GM21529 (cell line): ENCODE results near the gene ZMIZ1.

Experiments used
- ATAC-seq: cut with Tn5 transposase; IDR thresholded peaks from one replicate; pipeline ENCODE4 v1.9.1; 2021; ENCODE audit not compliant: unreplicated experiment

ZMIZ1 gene

DNA sequence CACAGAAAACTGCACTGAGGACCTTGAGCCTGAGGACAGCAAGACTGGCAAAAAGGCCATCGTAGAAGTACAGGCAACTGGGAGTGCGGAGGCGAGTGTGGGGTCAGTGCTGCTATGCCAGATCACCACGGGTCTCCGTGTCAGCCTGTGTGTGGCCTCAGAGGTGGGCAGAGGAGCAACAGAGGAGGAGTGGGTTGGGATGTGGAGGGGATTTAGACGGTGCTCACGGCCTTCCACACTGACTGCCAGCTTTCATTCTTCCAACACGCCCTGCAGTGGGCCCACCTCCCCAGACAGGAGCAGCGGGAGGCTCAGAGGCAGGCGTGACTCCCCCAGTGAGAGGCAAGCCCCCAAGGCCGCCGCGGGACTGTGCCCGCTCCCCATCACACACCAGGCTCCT is 17.0 kb upstream of the ZMIZ1 start:
- ATAC-seq: no peak

DNA sequence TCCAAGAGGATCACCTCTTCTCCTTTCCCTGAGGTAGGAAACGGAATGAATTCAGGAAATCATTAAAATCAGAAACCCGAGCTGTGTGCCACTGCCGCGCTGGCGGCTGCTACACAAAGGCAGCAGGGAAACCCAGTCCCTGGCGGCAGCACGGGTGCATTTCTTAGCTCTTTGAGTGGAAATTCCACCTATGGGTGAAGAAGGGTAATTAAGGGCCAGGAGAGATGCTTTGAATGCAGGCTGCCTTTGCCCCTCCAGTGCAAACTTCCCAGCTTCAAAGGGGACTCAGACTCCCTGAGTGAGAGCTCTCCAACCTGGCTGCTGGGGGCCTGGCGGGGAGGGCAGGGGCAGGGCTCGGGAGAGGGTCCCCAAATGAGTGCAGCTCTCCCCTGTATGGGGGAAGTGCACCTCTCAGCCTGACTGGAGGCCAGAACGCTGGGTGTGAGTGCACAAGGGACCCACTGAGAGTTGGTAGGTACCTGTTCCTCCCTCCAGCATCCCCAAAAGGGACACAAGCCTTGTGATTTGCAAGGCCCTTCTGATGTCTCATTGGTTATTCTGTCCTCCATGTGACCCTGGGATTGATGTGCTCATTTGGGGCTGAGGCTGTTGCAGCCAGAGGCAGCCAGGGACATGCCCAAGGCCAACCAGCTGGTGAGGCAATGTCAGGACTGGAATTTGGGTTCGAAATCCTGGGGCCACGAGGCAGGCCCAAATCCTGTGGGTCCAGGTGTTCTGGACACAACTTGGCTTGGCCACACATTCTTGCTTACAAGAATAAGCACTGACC is 16.3 kb upstream of the ZMIZ1 start:
- ATAC-seq: peak; percentile 50

DNA sequence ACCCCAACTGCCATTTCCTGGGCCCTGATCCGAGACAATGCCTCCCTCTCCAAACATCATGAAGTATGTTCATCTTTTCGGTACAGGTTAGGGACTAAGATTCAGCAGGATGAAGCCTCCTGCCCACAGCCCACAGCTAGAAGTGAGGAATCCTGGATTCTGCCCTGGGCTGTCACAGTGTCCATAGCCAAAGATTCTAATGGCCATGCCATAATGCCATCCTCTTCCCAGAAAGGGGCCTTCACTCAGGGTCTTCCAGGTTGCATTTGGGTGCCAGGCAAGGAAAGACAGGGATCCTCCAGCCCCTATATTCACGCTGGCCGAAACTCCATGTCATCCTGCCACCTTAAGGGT is 15.7 kb upstream of the ZMIZ1 start:
- no peak for ATAC-seq

DNA sequence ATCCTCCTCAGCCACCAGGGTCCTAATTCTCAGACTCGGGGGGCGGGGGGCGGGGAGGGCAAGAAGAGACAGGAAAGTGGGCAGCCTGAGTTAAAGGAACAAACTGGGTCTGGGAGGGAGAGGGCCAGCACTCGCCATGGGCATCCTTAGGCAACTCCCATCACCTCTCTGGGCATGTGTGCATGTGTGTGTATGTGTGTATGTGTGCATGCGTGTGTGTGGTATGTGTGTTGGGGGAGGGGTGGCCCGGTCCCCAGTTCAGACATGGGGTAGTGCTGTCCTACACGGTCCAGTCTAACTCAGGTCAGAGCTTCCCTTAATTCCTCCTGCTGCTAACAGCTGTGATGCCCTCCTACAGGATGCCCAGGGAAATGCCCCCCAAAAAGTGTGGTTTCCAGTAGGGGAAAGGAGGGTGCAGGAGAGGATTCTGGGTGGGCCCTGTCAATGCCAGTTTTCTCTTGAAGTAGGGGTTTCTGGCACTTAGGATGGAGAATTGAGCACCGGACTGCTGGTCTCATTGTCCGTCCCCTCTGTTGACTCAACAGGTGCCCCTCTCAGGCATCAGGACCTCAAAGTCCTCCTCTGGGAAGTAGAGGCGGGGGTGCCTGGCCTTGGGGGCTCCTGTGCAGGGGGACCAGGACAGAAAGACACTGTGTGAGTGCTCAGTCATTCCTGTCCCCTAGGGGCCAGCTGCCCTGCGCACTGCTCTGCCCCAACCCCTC is 15.1 kb upstream of the ZMIZ1 start:
- no peak for ATAC-seq

DNA sequence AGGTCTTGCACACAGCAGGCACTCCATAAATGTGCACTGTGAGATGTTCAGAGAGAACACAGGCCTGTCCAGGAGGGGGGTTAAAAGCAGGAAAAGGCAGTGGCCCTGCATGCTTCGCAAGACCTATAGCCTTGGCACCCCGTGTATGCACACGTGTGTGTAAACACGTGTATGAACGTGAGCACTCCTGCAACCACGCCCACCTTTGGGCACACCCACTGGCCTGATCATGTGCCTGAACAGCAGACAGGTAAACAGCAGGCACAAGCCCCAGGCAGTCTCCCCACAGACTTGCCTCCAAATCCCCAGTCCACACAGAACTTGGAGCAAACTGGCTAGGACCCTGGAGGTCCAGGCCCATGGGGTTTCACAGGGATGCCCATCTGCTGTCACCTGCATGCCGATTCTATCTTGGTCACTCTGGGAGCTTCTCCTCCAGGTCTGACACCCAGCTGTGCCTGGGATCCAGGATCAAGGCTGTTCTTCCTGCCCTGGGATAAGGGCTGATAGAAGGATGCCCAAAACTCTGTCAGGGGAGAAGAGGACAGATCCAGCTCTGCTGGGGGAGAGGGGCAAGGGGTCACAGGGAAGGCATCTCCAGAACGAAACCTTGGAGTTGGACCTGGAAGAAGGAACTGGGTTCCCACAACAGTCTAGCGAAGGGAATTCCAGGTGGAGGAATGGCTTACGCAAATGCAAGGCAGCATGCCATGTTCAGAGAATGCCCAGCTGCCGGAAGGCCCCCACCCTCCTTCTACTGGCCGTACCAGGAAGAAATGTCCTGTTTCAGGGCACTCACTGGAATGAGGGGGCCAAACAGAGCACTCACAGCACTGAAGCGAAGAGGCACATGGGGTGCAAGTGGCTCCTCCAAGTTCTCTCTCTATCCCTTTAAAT is 14.3 kb upstream of the ZMIZ1 start:
- no peak for ATAC-seq

DNA sequence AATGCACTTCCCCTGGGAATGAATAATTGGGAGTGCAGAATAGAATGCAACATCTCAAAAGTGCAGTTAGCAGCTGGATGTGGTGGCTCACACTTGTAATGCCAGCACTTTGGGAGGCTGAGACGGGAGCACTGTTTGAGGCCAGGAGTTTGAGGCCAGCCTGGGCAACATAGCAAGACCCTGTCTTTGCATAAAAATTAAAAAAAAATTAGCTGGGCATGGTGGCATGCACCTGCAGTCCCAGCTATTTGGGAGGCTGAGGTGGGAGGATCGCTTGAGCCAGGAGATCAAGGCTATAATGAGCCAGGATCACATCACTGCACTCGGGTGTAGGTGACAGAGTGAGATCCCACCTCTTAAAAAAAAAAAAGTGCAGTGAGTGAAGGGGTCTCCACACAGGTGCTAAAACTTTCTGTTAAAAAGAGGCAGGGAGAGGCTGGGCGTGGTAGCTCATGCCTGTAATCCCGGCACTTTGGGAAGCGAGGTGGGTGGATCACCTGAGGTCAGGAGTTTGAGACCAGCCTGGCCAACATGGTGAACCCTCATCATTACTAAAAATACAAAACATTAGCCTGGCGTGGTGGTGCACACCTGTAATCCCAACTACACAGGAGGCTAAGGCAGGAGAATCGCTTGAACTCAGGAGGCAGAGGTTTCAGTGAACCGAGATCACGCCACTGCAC is 13.5 kb upstream of the ZMIZ1 start:
- ATAC-seq: no peak

DNA sequence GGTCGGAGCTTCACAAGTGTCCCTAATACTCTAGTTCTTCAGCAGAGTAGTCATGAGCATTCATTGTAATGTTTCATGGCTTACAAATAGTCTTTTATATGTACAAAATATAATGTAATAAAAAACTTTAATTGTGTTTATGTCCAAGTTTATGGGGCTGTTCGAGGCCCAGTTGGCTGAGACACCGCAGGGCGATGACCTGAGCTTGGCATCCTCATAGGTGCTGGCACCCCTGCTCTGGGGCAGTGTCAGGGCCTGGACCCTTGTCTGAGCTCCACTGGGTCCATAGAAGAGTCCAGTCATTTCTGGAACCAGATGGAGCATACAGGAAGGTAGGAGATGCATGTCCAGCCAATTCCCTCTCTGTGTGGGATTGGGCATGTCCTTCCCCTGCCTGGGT is 12.9 kb upstream of the ZMIZ1 start:
- ATAC-seq: no peak

DNA sequence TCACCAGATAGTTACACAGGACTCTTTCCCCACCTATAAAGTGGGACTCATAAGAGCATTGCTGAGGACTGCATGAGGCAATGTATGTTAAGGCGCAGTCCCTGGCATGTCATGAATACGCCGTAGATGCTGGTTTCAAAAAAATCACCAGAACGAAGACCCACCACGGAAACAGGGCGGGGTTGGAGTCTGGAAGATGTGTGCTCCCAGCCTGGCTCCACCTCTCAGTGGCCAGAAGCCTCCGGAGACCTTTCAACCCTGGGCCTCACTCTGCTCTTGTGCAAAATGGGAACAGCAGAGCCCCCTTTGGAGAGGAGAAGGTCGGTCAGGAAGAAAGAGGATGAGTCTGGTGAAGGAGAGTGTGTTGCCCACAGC is 12.4 kb upstream of the ZMIZ1 start:
- no peak for ATAC-seq

DNA sequence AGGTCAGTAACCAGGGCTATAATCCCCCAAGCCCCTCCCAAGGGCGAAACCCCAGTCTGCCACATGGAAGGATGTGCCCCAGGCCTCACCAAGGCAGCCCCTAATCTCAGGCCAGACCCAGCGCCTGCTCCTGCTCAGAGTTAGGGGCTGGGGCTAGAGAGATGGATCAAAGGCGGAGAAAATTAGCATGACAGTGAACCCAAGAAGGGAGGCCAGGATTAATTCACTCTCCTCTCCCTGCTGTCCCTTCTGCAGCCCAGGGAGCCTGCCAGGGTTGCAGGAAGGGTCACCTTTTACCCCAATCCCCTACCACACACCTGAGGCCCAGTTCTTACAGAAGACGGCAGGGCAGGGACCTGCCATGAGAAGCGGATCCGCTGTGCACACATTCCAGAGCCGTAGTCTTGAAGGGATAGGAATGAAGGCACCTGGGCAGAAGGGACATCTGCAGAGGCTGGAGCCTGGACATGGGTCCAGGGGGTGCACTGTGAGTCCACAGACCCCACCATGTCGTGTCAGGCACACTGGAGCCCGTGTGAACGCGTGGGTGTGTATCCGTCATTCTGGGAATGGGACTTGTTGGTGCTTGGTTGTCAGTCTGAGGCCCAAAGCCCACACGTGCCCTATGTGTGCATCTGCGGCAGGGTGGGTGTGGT is 11.9 kb upstream of the ZMIZ1 start:
- ATAC-seq: no peak

DNA sequence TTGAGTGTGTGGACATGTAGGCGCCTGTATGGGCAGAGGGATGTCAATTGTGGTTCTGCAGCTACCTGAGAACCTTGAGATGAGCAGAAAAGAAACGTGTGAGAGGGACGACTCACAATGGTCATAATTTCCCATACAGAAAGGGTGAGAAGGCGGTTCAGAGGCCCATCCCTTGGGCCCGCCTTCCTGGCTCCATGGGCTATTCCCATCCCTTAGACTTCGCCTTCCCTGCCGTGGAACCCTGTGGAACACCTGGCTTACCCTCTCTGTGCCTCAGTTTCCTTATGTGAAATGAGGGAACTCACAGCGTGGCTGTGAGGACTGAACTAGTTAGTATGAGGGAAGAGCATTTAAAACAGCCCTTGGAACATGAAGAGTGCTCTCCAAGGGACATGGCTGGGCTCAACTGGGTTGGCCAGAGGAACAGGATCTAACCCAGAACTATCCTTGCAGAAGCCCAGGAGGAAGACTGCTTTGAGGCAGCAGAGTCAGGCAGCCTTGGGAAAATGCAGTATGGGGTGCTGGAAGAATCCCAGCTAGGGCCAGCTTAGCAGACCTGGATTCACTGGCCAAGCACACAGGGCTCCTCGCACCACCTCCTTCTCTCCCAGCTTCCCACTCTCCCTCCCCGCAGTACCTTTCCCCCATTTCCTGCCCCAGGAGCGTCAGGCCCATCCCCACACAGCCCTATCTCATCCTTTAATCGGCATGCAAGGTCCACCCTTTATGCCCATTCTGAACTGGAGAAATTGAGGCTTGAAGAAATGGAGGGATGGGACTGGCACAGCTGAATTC is 11.1 kb upstream of the ZMIZ1 start:
- ATAC-seq: no peak

DNA sequence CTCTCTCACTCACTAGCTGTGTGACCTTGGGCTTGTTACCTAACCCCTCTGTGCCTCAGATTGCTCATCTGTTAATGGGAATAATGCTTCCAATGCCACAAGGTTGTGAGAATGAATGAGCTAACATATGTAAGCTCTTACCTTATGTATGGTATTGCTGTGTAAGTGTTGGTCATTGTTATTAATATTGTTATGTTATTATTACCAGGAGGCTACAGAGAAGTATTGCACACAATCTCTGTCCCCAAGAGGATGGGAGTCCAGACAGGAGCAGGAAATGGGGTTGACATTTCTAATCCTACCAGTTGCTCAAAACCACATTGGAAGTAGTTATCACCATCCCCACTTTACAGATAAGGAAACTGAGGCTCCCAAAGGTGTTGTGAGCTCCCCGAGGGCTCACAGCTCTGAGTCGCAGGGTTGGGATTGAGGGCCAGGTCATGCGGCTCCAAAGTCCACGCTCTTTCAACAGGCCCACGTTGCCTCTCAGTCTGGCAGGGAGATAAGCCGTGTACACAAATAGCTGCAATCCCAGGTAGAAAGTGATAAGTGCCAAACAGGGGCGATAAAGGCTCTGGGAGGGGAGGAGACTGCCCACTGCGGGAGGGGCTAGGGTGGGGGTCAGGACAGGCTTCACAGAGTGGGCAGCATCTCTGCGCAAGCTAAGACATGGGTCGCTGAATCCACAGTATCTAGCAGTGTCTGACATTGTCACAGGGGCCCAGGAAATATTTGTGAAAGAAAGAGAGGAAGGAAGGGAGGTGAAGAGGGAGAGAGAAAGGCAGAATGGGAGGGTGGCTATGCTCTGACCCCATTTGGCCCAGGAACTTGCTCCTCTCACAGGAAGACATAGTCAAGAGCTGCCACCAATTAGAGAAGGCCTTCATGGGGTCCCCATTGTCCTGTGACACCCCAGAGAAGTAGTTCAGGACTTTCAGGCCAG is 9.6 kb upstream of the ZMIZ1 start:
- no peak for ATAC-seq

DNA sequence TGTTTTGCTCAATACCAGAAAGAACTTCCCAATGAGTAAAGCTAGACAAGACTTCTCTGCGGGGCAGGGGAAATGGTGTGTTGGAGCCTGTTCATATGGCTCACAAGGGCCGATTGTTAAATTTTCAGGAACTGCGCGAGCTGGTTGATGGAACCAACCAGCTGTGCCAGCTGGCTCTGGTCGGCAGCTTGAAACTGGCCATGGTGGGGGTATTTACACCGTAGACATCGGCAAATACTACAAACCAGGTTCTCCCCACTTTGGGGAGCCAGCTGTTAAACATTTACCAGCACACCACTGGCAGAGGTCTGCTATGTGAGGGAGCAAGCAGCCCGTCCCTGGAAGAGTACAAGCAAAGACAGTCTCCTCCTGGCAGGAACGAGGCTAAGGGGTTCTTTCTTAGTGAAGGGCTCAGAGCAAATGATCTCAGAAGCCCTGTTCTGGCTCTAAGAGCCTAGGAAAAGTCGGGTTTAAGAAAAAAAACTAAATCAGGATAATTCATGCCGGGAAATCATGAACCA is 8.8 kb upstream of the ZMIZ1 start:
- no peak for ATAC-seq

DNA sequence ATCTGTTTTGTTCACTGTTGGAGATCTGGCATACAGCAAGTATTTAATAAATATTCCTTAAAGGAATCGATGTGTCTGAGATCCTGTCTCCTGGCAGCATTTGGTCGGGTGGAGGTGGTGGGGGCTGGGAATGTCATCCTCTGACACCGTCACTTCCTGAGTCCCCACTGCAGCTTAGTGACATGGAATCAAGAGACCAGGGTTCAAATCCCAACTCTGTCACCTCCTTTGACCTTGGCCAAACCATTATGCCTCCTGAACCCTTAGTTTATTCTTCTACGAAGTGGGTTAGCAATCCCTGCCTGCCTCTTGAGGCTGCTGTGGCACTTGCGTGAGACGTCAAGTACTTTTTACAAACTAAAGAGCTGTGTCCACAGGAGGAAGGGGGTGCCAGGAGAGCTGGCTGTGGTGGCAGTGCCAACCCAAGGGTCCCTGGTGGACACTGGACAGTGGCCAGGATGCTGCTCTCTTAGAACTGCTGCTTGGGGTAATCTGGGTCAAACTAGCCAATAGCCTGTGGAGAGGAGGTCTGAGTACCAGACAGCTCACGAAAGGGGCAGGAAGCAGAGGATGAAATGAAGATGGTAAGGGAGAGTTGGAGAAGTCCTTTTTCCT is 8.0 kb upstream of the ZMIZ1 start:
- no peak for ATAC-seq

DNA sequence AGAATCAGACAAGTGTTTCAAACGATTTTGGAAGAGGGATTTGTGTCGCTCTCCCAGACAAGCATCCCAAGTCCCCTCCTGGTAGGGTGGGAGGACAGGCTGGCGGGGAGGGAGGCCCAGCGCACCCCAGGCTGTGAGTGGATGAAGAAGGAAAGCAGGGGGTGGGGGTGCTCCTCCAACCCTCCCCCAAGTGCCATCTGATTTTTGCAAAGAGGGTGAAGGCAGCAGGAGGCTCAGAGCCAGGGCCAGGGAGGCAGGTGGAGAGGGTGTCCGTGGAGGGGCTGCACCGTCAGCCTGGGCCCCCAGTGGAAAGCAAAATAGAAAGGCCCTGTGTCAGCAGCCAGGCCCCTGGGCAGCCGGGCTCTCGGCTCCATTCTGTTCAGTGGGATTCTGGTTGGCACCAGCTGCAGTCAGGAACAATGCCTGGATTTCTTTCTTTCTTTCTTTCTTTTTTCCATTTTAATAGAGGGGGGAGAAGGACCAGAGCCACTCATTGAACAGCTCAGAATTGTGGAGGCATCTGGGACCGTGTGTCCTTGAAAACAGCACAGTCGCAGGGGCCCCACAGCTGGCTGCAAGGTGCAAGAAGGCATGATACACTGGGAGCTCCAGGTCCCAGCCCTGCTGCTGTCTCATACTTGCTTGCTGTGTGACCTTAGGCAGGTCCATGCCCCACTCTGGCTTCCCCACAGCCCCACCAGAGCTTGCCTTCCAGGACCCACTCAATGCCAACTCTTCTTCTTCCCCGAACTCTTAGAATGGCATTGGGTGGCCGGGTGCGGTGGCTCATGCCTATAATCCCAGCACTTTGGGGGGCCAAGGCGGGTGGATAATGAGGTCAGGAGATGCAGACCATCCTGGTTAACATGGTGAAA is 7.1 kb upstream of the ZMIZ1 start:
- no peak for ATAC-seq

DNA sequence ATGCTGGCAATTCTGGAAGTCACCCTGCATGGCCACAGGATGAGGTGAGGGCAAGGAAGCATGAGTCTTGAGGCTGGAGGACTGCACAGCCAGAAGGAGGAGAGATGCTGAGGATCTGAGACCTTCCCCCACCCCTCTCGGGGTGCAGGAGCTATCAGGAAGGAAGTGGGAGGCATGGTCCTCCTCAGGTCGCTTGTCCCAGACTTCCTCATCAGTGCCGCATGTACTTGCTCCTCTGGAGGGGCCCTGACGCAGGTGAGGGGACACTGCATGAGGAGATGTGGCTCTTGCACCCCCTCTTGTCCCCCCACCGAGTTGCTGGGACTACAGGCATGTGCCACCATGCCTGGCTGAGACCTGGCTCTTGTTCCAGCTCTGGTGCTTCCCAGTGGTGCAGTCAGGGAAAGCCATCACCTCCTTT is 5.7 kb upstream of the ZMIZ1 start:
- no peak for ATAC-seq

DNA sequence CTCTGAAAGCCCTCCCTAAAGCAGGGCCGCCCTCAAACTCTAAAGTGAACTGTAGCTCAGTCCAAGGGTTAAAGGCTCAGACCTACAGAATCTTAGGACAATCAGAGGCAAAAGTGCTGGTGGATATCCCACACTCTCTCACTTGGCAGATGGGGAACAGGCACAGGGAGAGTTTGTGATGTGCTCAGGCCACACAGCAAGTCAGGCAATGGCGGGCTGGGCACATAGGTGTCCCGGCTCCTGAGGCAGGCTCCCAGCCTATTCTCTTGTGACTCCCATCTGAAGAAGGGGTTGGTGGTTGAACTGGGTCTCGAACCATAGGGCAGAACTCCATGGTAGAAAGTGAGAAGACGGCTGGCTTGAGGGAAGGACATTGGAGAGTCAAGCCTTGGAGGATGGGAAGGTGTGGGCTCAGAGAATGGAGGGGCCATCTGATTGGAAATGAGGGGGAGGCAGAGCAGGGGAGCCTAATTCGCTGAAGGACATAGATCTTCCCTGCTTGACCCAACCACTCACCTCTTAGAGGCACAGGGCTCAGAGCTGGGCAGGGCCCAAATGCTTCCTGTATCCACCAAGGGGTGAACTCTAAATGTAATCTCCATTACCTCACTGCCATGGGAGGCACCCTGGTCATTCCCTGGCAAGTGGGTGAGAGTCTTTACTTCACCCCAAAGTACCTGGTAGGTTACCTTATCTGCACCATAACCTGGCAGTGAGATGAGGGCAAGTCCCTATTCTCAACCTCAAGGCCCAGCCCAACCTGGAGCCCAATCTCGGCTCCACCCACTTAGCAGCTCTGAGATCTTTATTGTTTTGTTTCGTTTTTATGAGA is 4.9 kb upstream of the ZMIZ1 start:
- ATAC-seq: no peak
